Activated CD8-positive, alpha-beta memory T cell treated with anti-CD3 and anti-CD28 coated beads for 1 hour (primary cell): ENCODE results near the gene SYTL2.
"Not testable (repeated sequence)": the region's sequence is repeated elsewhere in the genome, so short reads cannot be mapped to it uniquely, and the experiment has no call there.

ENCODE experiments used
- DNase-seq, 2 donors: peaks; one replicate each; pipeline ENCODE4 v3.0.0-alpha.2; 2020; ENCODE audit warnings: low read depth in 1 of 2; ENCODE audit errors: extremely low read depth in 1 of 2

Gene SYTL2

DNA sequence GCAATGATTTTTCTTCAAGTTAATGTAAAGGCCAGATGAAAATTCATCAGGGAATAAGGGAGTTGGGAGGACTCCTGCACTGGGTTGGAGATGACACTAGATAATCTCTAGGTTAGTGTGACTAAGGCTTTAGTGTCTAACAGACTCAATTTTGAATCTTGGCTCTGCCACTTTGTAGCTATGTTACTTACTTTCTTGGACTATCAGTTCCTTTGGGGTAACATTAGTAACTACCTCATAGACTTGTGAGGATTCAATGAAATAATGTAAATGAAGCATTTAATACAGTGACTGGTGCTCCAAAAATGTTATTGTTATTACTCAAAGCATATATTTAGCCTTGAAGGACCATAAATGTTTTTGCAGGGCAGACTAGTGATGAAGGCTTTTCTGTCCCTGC is 115.4 kb downstream of the SYTL2 start:
- no peak for DNase-seq

DNA sequence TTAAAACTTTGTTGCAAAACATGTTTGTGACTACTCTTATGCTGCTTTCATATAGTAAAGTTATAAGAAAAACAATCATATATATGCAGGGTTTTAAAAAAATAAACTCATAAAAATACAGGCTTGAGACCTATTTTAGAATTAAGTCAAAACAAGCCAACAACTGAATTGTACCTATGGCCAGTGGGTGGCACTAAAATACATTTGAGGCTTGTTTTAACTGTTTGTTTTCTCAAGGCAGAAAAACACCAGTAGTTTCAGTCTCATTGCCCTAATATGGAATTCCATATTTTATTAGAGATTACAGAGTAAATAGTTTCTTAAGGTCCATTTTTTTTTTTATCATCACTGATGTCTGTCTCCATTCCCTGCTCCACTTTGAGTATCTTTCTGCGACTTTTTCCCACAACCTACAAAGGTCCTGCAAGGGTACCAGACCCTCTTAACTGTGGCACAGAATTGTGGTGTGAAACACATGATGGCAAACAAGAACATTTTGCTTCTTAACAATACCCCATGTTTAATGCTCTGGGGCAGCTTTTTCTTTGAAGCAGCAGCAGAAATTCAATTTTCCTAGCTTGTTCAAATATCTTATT is 116.5 kb downstream of the SYTL2 start:
- DNase-seq: no peak

- DNase-seq: no peak
Observed at GRCh38 chr11:85685820-85686459, 125.0 kb downstream of the SYTL2 start, which contains the start of gene CCDC89. TSS of gene CCDC89 (minus strand) at chr11:85686195. CDS start at chr11:85686130, 65 bp downstream.

- no peak for DNase-seq
Observed at GRCh38 chr11:85685125-85685819, 125.7 kb downstream of the SYTL2 start.

- peak in 1 of 2 donors; percentile 37 for DNase-seq
Observed at GRCh38 chr11:85682330-85683305, 128.3 kb downstream of the SYTL2 start.

- no peak for DNase-seq
Observed at GRCh38 chr11:85680897-85681296, 130.0 kb downstream of the SYTL2 start.

GRCh38 chr11:85679576-85679975 is 131.4 kb downstream of the SYTL2 start:
- no peak for DNase-seq

GRCh38 chr11:85673393-85673792 is 137.5 kb downstream of the SYTL2 start:
- no peak for DNase-seq

DNA sequence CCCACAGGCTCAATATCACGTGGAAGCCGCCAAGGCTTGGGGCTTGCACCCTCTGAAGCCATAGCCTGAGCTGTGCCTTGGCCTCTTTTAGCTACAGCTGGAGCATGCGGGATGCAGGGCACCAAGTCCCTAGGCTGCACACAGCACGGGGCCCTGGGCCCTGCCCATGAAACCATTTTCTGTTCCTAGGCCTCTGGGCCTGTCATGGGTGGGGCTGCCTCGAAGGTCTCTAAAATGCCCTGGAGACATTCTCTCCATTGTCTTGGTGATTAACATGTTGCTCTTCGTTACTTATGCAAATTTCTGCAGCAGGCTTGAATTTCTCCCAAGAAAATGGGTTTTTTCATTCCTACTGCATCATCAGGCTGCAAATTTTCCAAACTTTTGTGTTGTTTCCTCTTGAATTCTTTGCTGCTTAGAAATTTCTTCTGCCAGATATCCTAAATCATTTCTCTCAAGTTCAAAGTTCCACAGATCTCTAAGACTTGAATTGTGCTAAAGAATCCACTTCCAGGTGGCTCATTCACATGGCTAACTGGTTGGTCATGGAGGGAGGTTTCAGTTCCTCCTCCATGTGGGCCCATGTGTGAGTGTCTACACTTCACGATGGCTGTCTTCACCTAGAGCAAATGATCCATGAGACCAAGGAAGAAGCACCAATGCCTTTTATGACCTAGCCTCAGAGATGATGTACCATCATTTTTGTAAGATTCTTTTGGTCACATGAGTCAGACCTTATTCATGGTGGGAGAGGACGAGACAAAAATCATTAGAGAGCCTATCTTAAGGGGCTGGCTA is 138.6 kb downstream of the SYTL2 start:
- DNase-seq: no peak

DNA sequence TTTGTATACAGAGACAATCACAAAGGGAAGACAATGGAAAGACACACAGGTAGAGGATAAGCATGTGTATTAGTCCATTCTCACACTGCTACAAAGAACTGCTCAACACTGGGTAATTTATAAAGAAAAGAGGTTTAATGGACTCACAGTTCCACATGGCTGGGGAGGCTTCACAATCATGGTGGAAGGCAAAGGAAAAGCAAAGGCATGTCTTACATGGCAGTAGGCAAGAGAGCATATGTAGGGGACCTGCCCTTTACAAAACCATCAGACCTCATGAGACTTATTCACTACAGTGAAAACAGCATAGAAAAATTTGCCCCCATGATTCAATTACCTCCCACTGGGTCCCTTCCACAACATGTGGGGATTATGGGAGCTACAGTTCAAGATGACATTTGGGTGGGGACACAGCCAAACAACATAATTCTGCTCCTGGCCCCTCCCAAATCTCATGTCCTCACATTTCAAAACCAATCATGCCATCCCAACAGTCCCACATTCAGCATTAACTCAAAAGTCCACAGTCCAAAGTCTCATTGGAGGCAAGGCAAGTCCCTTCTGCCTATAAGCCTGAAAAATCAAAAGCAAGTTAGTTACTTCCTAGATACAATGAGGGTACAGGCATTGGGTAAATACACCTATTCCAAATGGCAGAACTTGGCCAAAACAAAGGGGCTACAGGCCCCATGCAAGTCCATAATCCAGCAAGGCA is 139.8 kb downstream of the SYTL2 start:
- DNase-seq: not testable (repeated sequence)

DNA sequence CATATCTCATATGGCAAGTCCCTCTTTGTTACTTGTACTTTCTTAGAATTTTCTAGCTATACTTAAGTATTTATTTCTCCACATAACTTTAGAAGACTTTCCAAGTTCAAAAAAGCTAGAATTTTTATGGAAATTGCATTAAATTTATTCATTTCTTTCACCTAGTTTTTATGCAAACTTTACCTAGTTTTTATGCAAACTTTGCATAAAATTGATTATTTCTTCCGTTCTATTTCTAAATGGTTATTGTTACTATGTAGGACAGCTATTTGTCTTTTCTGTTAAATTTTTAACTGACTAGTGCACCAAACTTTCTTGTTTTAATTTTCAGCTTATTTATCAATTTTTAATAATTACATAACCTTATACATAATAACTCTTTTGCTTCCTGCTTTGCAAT is 142.8 kb downstream of the SYTL2 start:
- no peak for DNase-seq

- no peak for DNase-seq
Observed at GRCh38 chr11:85666687-85667086, 144.3 kb downstream of the SYTL2 start.

GRCh38 chr11:85665733-85666132 is 145.2 kb downstream of the SYTL2 start:
- no peak for DNase-seq

GRCh38 chr11:85664615-85665481 is 146.1 kb downstream of the SYTL2 start, which contains the start of gene CREBZF:
TSS of gene CREBZF (minus strand) at chr11:85665129. CDS start at chr11:85664875, 254 bp downstream.
- peak; percentile 70 to 86 for DNase-seq

GRCh38 chr11:85663753-85664614 is 147.0 kb downstream of the SYTL2 start:
- peak; percentile 78 to 80 for DNase-seq

GRCh38 chr11:85663080-85663752 is 147.7 kb downstream of the SYTL2 start:
- no peak for DNase-seq
